Glutamatergic neuron (in vitro differentiated cells): ENCODE results near the gene ETS1. TPM values are rescaled to one million over a fixed set of nuclear protein-coding genes. Genes with fewer than 3 reads are reported as not detected.

Experiments used
- DNase-seq: peaks from one replicate; pipeline ENCODE4 v3.0.0; 2022
- H3K27ac Mint-ChIP-seq: one replicate; pipeline ENCODE4 v1.8.0; 2020; ENCODE audit warnings: mild to moderate bottlenecking, mixed read lengths, inconsistent platforms; ENCODE audit not compliant: unreplicated experiment
- H3K27me3 Mint-ChIP-seq: one replicate; pipeline ENCODE4 v1.8.0; 2020; ENCODE audit warnings: mild to moderate bottlenecking, moderate library complexity, mixed read lengths, inconsistent platforms; ENCODE audit not compliant: unreplicated experiment
- H3K36me3 Mint-ChIP-seq: one replicate; pipeline ENCODE4 v1.8.0; 2020; ENCODE audit warnings: mild to moderate bottlenecking, mixed read lengths, inconsistent platforms; ENCODE audit not compliant: unreplicated experiment
- H3K4me1 Mint-ChIP-seq: one replicate; pipeline ENCODE4 v1.8.0; 2020; ENCODE audit warnings: mild to moderate bottlenecking, low read depth, mixed read lengths, inconsistent platforms; ENCODE audit not compliant: unreplicated experiment
- H3K4me3 Mint-ChIP-seq: one replicate; pipeline ENCODE4 v1.8.0; 2020; ENCODE audit warnings: mild to moderate bottlenecking, mixed read lengths, inconsistent platforms; ENCODE audit not compliant: unreplicated experiment
- H3K9me3 Mint-ChIP-seq: one replicate; pipeline ENCODE4 v1.8.0; 2020; ENCODE audit warnings: mild to moderate bottlenecking, moderate library complexity, mixed read lengths, inconsistent platforms; ENCODE audit not compliant: unreplicated experiment
- total RNA-seq: library from RNA; stranded (reverse); fragmentation: NEBNext Ultra II Directional; extraction: Animal tissue kit (Norgen Biotek cat#: 25700); gene quantifications from one replicate; pipeline ENCODE4 v1.2.1, GENCODE V29; 2021; ENCODE audit not compliant: unreplicated experiment
- TF ChIP-seq, protein P1 (sequence below): fragments of 200-600 bp; sonication (generic); IDR thresholded peaks from one replicate; pipeline ENCODE4 v1.5.0; 2021; ENCODE audit not compliant: partially characterized antibody, unreplicated experiment

The ETS1 gene
- total RNA-seq, 1 donor from 2014 or later, result 1.0 TPM

- no peaks in the 10 kb centered on the region for H3K4me1 Mint-ChIP-seq
- no peak for DNase-seq
- H3K4me3 Mint-ChIP-seq, result no peak overlapping the region
- H3K27ac Mint-ChIP-seq, result no peak overlapping the region
- H3K27me3 Mint-ChIP-seq, result no peaks in the 10 kb centered on the region
- TF ChIP-seq, protein P1, sequence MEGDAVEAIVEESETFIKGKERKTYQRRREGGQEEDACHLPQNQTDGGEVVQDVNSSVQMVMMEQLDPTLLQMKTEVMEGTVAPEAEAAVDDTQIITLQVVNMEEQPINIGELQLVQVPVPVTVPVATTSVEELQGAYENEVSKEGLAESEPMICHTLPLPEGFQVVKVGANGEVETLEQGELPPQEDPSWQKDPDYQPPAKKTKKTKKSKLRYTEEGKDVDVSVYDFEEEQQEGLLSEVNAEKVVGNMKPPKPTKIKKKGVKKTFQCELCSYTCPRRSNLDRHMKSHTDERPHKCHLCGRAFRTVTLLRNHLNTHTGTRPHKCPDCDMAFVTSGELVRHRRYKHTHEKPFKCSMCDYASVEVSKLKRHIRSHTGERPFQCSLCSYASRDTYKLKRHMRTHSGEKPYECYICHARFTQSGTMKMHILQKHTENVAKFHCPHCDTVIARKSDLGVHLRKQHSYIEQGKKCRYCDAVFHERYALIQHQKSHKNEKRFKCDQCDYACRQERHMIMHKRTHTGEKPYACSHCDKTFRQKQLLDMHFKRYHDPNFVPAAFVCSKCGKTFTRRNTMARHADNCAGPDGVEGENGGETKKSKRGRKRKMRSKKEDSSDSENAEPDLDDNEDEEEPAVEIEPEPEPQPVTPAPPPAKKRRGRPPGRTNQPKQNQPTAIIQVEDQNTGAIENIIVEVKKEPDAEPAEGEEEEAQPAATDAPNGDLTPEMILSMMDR, result no peak
- no peaks in the 10 kb centered on the region for H3K9me3 Mint-ChIP-seq
- no peaks in the 10 kb centered on the region for H3K36me3 Mint-ChIP-seq
These were observed 92.7 kb downstream of the ETS1 start for GRCh38 chr11:128494418-128495332.

GRCh38 chr11:128493570-128493965 lies 93.8 kb downstream of the ETS1 start:
- Mint-ChIP-seq H3K27ac (no peak overlapping the region), H3K9me3 (no peaks in the 10 kb centered on the region), H3K27me3 (no peaks in the 10 kb centered on the region), H3K4me1 (no peaks in the 10 kb centered on the region), H3K36me3 (no peaks in the 10 kb centered on the region), H3K4me3 (no peak overlapping the region)
- TF ChIP-seq, protein P1, result no peak
- DNase-seq, result no peak

GRCh38 chr11:128492903-128493569 lies 94.3 kb downstream of the ETS1 start:
- Mint-ChIP-seq H3K27ac (no peak overlapping the region), H3K4me1 (no peaks in the 10 kb centered on the region), H3K9me3 (no peaks in the 10 kb centered on the region), H3K4me3 (no peak overlapping the region), H3K36me3 (no peaks in the 10 kb centered on the region), H3K27me3 (no peaks in the 10 kb centered on the region)
- TF ChIP-seq, protein P1, result no peak
- DNase-seq, result no peak

GRCh38 chr11:128492461-128492860 lies 94.9 kb downstream of the ETS1 start:
- Mint-ChIP-seq H3K27ac (no peak overlapping the region), H3K27me3 (no peaks in the 10 kb centered on the region), H3K36me3 (no peaks in the 10 kb centered on the region), H3K4me1 (no peaks in the 10 kb centered on the region), H3K4me3 (no peak overlapping the region), H3K9me3 (no peaks in the 10 kb centered on the region)
- TF ChIP-seq, protein P1, result no peak
- no peak for DNase-seq
